Camera-type eye (tissue), 1 donor: ENCODE results near the gene SMAP2. TPM values are rescaled to one million over a fixed set of nuclear protein-coding genes. Genes with fewer than 3 reads are reported as not detected.

Experiments used
- total RNA-seq: library from RNA; depleted of rRNA; stranded (reverse); fragments of >200 nt; gene quantifications from one replicate; pipeline ENCODE4 v1.2.3, GENCODE V29; 2014

The SMAP2 gene
- 25.1 TPM for total RNA-seq

DNA sequence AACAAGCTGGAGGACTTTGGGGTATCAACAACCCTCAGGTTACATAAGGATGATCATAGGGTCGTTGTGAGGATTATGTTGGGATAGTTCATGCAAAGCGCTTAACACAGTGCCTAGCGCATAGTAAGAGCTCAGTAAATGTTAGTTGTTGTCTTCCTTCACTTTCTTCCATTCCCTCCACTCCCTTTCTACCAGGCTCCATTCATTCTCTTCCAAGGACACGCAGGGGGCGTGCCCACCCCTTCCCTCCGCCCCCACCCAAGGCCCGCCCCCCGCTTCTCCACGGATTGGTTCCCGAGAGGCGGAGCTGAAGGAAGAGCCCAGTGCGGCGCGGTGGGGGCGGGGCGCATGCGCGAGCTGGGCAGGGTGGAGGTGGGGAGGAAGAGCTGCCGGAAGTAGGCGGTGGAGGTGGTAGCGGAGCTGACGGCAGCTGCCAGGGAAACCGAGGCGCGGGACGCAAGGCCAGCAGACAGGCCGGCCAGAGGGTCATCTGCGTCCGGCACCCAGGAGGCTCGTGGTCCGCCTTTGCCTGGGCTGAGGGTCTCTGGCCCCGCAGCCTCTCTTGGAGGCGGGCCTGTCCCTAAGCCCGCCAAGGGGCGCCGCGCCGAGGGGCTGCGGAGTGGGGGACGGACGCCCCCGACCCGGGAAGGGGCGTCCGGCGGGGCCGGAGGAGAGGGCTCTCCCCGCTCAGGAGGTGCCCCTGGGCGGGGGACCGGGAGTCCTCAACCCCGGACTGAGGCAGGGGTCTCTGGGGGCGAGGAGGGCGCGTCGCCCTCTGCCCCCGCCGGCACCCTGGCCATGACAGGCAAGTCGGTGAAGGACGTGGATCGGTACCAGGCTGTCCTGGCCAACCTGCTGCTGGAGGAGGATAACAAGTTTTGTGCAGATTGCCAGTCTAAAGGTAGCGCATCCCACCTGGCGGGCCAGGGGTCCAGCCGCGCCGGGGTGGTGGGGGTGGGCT, at the start of gene SMAP2:
Gene SMAP2 (plus strand): TSS at position 405 of the 961 bp plus-strand sequence. CDS start 394 bp downstream, at position 799.

DNA sequence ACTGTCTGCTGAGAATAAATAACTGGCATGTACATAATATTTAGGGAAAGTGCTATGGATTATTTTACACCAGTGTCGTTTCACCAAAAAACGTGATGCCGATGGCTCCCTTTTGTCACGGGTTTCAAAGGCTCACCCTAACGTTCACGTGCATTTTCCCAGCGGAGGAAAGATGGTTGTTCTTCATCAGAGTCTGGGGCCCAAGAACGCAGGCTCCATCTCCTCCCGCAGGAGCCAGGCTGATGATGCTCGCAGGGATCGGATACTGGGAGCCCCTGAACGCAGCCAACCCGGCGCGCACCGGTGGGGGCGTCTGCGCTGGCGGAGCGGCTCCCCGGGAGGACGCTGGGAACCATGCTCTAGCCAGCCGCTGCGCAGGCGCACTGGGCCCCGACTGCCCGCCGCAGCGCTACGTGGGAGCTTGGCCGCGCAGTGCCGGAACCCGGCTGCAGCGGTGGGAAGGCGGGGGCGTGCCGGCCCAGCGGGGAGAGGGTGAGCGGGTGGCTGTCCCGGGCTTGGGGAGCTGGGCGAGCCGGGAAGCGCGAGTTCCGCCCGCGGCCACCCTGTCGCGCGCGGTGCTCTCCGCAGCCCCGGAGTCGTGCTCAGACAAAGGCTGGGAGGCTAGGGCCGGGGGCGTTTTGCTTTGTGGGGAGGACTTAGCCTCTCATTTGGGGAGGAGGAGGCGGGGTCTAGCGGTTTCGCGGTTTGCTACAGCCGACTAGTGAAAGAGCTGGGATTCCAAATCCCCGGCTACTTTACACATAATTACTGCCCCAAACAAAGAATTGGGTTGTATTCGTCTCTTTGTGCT, 76.4 kb downstream of the SMAP2 start, which contains the start of gene ZFP69B:
Gene ZFP69B (plus strand): TSS at position 793 of the 811 bp plus-strand sequence. CDS start 486 bp downstream, outside the sequence.

Other genes starting within 250 kb of the SMAP2 start
- gene RLF, start 212.3 kb upstream of the SMAP2 start, total RNA-seq: 88.9 TPM
- not detected for gene TMCO2, start 125.8 kb upstream of the SMAP2 start, total RNA-seq
- gene ZMPSTE24, start 115.5 kb upstream of the SMAP2 start, total RNA-seq: 57.5 TPM
- gene COL9A2, start 56.4 kb upstream of the SMAP2 start, total RNA-seq: 66.9 TPM
- 10.4 TPM for gene ZFP69B, start 76.7 kb downstream of the SMAP2 start, total RNA-seq
- 5.4 TPM for gene ZFP69, start 103.6 kb downstream of the SMAP2 start, total RNA-seq
- gene EXO5, start 135.0 kb downstream of the SMAP2 start, total RNA-seq: 15.8 TPM
- gene ZNF684, start 157.9 kb downstream of the SMAP2 start, total RNA-seq: 7.7 TPM